CD4-positive, alpha-beta T cell treated with Interferon alpha-2 for 1 hour (primary cell): ENCODE data around the gene MBIP.

Source experiments
- DNase-seq, 2 donors: peaks; one replicate each; pipeline ENCODE4 v3.0.0-alpha.2; 2020 to 2022

The MBIP gene

GRCh38 chr14:36258241-36258640, 62.2 kb downstream of the MBIP start:
- no peak for DNase-seq

GRCh38 chr14:36256126-36256801, 64.2 kb downstream of the MBIP start:
- no peak for DNase-seq

GRCh38 chr14:36254020-36254624, 66.3 kb downstream of the MBIP start:
- no peak for DNase-seq
